HG02938 (cell line): Measurements from ENCODE around the gene RSBN1.
"Not testable (repeated sequence)": the region's sequence is repeated elsewhere in the genome, so short reads cannot be mapped to it uniquely, and the experiment has no call there.

Experiments used
- ATAC-seq: cut with Tn5 transposase; IDR thresholded peaks from one replicate; pipeline ENCODE4 v1.9.1; 2021; ENCODE audit warnings: mild to moderate bottlenecking, moderate library complexity; ENCODE audit not compliant: unreplicated experiment

The RSBN1 gene

DNA sequence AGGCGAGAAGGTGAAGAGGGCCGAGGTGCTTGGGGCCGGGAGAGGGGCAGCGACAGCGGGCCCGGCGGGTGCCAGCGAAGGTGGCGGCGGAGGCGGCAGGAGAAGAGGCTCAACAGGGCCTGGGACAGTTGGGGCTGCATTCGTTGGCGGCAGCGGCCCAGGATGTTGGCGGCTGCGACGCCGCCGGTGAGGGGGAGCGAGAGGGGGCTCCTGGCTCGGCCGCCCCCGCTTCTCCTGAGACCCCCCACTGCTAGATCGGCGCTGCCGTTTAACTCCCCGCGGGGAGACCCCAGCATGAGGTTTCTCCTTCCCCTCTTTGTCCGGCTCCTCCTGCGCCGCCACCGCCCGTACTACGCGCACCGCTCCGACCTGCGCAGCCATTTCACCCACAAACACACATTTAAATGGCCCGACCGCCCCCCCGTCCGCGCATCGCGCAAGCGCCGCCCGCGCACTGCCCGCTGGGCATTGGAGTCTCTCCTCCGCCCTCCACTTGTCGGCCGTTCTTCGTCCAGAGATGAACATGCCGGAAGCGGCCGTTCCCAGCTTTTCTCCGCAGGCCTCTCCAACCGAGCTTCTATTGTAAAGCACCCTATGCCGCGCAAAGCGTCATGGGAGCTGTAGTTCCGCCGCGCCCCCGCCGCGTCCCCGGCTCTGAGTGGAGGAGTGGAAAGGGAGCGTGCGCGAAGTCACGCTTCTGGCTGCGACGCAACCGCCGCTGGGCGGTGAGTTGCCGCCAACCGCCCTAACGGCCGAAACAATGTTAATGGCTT is at the start of gene RSBN1:
TSS of gene RSBN1 (minus strand) at position 589 of the 773 bp plus-strand sequence. CDS start at position 525, 64 bp downstream.
- peak; percentile 89 for ATAC-seq

DNA sequence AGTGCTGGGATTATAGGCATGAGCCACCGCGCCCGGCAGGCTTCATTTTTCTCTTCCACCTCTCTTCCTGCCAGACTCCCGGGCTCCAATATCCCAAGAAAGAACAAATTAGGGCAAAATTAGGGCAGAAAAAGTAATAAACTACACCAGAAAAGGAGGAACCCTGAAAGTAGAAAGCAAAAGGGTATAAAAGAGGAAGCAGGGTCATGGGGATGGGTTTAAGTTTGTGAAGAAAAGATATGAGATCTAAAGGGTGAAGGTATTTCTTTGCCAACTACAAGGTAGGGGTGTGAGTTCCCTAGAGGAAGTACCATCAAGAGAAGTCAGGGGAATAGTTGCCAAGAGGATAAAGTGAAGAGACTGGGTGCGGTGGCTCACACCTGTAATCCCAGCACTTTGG is 49.4 kb upstream of the RSBN1 start:
- ATAC-seq: no peak

DNA sequence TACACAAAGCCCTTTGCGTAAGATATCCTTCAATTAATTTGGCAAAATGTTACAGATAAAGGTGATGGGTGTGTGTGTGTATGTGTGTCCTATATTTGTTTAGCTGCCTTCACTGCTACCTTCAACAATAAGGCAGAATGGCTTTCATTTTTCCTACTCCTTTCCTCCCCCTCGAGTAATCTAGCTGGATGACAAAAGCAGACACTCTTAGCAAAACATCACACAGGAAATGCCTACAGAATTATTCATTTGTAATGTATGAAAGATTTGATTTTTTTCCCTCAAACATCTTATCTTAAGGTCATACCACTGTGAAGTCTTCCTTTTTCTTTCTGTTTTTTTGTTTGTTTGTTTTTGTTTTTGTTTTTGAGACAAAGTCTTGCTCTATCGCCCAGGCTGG is 48.6 kb upstream of the RSBN1 start:
- ATAC-seq: no peak

DNA sequence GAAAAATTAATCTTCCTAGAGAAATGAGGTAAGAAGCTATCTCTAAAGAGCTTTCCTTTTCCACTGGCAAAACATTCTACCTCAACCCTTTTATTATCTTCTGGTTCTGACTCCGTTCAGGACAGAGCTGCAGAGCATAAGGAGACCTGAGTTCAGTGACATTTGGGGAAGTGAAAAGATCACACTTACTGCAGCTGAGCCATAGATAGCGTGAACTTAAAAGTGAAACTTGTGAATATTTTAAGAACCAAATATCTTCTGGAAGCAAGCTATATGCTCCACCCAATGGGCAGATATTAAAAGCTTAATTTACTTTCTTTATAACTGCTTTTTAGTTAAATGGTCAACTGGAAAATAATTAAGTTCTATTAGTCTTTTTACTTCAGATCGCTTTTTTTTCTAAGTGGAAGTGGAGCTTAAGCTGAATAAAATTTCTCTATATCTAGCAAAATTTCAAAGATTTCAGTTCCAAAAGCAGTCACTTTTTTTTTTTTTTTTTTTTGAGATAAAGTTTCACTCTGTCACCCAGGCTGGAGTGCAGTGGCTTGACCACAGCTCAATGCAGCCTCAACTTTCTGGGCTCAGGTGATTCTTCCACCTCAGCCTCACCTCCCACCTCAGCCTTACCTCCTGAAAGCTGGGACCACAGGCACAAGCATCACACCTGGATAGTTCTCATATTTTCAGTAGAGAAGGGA is 47.4 kb upstream of the RSBN1 start:
- ATAC-seq: peak; percentile 90

DNA sequence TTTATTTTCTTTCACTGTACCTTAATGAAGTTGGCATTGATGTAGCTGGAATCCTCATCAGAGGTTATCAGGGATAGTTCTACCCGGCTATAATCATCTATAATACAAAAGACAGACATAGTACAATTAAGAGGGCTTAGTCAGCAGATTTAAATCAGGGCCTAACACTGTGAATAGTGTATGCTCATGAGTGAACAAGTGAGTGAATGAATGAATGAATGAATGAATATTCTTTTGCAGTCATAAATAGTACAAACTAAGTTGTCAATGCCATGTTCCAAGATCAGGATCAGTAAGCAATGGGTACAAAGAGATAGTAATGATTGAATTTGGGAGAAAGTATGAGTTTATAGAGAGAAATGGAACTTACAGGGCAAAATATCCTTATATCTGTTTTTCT is 46.7 kb upstream of the RSBN1 start:
- no peak for ATAC-seq

DNA sequence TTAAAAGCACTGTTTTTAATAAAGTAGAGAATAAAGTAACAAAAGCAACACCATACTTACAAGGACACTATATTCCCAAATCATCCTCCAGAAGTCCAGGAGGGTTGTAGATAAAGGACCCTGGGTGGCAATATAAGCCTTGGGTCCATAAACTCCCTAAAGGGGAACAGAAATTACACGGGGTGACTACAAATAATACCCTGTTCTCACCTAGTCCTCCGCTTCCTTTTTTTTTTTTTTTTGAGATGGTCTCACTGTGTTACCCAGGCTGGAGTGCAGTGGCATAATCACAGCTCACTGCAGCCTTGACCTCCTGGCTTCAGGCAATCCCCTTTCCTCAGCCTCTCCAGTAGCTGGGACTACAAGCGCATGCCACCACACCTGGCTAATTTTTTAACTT is 46.1 kb upstream of the RSBN1 start:
- peak; percentile 39 for ATAC-seq

DNA sequence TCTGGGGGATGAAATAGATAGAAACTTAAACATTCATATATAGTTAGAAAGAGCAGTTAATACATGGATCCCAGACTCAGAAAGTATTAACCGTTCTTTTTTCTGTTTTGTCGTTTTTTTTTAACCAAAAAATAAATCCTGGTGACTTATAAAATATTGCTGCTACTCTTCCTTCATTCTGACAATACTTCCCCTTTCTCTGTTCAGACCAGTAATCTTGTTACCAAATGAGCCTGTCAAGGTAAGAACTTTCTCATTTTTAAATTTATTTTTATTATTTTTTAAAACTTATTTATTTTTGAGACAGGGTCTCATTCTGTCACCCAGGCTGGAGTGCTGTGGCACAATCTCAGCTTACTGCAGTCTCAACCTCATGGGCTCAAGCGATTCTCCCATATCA is 45.5 kb upstream of the RSBN1 start:
- no peak for ATAC-seq

DNA sequence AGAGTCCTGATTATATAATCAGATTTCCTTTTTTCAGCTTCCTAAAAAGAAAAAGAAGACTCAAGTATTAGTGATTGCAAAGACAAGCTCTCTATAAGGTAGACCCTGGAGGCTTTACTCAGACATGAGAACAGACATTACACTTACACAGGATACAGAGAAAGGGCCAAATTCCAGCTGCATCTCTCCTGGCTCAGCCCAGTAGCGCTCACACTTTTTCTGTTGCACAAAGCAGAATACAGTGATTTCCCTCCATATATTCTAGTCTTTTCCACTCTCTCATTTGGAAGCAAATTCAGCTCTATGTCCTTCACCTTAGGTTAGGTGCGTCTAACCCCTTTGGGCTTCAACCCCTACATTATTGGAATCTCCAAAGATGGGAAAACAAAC is 44.1 kb upstream of the RSBN1 start:
- no peak for ATAC-seq

DNA sequence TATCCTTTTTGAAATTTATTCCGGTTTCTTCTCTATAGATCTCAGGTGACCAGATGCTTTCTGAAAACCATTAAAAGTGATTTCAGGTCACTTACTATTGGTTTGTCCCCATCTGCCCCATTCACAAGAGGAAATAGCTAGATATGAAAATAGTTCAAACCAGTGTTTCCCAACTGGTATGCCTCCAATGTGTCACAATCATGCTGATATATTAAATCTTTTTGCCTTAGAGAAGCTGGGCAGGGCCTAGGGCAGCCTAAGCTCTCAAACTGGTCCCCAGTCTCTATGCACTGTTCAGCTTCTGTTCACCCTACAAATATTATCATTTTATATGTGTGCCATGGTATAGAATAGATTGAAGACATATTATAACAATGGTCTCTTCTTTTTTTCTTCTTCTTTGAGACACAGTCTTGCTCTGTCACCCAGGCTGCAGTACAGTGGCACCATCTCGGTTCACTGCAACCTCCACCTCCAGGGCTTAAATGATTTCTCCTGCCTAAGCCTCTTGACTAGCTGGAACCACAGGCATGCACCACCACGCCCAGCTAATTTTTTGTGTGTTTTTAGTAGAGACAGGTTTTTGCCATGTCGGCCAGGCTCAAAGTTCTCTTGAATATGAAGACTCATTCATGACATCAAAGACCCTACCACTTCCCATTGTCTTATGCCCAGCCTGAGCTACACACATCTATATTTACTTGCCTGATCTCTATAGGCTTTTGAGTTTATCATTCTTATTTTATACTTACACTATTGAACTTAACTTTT is 43.5 kb upstream of the RSBN1 start:
- ATAC-seq: no peak

DNA sequence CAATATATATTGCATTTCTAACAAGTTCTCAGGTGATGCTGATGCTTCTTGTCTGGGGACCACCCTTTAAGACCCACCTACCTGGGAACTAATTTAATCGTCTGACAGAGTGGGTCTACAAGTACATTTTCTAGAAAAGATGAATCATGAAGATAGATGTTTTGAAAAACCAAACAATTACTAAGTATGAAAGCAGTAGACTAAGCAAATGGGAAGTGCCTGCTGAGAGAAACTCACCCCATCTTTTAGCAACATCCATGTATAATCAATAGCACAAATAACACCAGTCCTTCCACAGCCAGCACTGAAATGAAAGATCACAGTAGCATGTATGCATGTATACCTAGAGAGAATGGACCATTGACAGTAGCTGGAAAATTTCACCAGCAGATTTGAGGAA is 42.0 kb upstream of the RSBN1 start:
- ATAC-seq: no peak

DNA sequence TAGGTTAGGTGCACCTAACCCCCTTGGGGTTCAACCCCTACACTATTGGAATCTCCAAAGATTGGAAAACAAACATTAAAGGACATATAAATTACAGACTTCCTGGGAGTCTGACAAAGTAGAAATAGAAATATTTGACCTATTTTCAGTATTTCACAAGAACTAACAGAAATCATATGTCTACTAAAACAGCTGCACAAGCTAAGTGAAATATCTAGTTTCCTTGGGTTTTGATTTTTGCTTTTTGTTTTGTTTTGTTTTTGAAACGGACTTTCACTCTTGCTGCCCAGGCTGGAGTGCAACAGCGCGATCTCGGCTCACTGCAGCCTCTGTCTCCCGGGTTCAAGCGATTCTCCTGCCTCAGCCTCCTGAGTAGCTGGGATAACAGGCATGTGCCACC is 40.4 kb upstream of the RSBN1 start:
- ATAC-seq: not testable (repeated sequence)

DNA sequence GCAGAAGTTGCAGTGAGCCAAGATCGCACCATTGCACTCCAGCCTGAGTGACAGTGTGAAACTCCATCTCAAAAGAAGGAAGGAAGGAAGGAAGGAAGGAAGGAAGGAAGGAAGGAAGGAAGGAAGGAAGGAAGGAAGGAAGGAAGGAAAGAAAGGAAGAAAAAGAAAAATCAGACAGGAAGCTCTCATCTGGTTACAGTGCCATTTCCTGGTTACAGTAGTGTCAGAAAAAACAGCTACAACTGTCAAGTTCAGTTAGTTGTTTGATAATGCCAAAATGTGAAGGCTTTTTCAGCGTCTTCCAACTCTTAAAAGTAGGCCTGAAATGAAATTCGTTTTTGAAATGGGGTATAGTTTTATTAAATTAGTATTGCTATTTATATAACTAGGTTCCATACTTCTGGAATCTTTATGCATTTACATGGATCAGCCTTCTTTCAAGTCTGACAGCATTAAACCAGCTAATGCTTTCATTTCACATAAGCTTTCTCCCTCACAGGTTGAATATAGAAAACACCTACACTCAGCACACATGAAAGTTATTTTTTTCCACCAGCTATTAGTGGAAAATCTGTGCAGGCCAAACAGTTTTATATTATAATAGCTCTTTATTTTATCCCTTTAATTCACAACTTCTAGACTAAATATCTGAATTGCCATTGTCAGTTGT is 38.0 kb upstream of the RSBN1 start:
- no peak for ATAC-seq

DNA sequence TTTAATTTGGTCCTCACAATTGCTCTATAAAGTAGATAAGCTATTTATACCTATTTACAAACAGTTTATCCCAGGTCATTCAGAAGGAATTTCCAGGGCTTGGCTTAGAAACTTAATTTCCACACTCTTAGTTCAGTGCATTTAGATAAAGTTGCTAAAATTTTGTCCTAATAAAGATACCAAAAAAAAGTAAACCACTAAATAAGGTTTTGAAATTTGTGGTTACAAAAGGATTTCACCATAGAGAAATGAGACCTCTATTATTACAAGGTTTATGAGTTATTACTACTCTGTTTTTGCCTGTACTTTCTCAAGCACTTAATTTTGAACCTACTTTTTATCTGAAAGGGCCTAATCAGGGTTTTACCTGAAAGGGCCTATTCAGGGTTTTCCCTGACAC is 36.8 kb upstream of the RSBN1 start:
- no peak for ATAC-seq

DNA sequence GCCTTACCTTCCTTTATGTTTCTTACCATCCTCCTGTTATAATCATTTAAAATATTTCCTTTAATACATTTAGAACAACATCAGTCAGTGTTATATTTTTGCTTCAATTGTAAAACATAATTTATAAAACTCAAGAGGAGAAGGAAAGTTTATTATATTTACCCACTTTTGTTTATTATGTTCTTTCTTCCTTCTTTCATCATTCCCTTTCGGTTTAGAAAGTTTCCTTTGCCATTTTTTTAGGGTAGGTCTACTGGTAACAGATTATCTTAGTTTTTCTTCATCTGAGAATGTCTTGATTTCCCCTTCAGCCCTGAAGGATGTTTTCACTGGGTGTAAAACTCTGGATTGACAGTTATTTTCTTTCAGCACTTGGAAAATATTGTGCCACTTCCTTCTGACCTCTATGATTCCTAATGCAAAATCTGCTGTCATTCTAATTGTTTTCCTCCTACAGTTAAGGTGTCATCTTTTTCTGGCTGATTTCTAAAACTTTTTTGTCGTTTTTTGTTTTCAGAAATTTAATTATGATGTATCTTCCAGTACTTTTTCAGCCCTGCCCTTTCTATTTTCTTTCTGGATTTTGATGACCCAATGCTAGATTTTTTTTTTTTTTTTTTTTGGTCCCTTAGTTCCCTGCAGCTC is 34.2 kb upstream of the RSBN1 start:
- ATAC-seq: no peak

DNA sequence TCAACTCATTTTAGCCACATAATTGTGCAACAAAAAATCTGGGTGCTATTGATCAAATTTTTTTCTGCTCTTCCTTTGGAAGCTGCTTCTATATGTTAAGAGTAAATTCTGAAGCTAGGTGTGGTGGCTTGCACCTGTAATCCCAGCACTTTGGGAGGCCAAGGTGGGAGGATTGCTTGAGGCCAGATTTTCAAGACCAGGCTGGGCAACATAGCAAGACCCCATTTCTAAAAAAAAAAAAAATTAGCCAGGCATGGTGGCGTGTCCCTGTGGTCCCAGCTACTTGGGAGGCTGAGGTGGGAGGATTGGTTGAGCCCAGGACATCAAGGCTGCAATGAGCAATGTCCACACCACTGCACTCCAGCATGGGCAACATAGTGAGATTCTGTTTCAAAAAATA is 24.3 kb upstream of the RSBN1 start:
- ATAC-seq: no peak

DNA sequence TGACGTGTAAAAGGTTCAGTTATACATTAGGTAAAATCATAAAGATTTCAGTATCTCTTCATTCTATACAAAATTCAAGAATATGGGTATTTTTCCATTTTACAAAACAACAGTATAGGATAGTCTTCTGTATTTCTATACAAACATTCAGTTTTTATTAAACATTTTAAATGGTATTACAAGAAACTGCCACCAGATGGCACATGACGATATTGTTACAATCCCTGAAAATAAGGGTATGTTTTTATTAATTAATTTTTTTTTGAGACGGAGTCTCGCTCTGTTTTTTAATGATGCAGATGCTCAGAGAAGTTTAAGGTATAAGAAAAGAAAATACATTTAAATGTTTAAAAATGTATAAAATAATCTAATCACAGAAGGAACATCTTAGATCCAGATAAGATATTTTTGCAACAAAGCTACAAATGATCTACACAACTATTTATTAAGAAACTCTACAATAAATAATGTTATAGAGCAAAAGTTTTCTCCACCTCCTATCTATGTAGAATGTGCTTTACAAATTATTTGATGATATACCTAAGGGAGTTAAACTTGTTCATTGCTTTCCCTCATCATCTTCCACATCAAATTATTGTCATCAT is 23.5 kb upstream of the RSBN1 start:
- no peak for ATAC-seq

DNA sequence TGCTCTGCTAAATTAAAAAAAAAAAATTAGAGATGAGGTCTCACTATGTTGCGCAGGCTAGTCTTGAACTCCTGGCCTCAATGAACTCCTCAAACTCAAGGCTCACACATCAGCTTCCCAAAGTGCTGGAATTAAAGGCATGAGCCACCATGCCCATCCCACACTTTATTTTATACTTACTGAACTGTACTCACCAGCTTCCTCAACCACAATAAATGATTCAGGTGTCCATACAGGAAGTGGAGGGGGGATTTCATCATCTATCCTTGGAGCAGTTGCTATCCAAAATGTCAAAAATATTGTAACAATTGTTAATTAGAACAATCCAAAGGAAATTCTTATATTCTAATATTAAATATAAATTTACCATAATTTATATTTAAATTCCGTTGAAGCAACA is 22.4 kb upstream of the RSBN1 start:
- no peak for ATAC-seq

DNA sequence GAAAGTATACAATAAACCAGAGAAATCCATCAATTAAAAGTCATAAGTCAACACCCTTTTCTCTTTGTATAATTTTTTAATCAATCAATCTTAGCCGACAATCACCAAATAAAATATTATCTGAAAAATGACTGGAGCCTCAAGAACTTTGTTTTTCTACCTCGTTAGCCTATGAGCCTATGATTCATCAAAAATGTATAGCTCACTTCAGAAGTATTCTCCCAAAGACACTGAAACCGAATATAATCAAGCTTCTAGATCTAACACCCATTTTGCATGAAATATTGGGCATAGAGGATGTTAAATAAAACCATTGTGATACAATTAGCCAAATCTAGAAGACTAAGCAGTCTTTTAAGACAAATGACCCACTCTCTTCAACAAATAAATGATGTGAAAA is 17.8 kb upstream of the RSBN1 start:
- ATAC-seq: no peak

DNA sequence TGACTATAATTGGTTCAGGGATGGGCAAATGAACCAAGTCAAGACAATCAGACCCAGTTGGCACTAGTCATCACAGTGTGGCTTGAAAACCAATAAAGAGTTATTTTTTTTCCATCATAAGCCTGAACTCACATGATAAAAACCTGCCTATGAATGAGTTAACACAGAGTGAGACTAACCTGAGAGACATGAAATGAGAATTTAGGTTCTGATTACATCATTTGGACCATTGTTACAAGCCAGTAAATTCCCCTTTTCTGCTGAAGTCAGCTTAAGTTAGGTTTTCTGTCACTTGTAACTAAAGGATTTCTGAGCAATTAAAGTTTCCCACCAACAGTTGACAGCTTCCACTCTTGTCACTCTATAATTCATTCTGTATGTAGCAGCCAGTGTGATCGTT is 9.6 kb upstream of the RSBN1 start:
- no peak for ATAC-seq

DNA sequence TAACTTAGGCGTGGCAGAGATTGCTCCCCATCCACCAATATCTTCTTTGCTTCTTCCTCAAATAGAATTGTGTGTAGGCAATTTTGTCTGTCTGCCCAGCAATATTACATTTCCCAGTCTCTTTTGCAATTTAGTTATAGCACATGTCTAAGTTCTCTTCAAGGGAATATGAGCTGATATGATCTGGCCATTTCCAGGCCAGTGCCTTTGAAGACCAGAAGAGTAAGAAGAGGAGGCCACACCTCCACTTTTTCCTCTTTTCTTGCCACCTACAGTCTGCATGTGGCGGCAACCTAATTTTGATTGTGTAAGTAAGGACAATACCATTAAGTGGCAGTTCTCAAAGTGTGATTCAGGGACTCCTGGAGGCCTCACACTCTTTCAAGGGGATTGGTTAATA is 6.3 kb upstream of the RSBN1 start:
- no peak for ATAC-seq
